Neural crest cell (in vitro differentiated cells): Measurements from ENCODE around the gene POLQ. TPM values are rescaled to one million over a fixed set of nuclear protein-coding genes. Genes with fewer than 3 reads are reported as not detected.

Experiments
- DNase-seq: peaks from one replicate; pipeline ENCODE4 v3.0.0; 2021; ENCODE audit warnings: low read depth, mixed read lengths, low spot score
- H3K27ac Mint-ChIP-seq: one replicate; pipeline ENCODE4 v1.8.0; 2021; ENCODE audit warnings: mild to moderate bottlenecking, mixed read lengths; ENCODE audit not compliant: unreplicated experiment
- H3K27me3 Mint-ChIP-seq: 2 replicates; pipeline ENCODE4 v1.8.0; 2021; ENCODE audit warnings: low read depth, mild to moderate bottlenecking, mixed read lengths
- H3K36me3 Mint-ChIP-seq: 2 replicates; pipeline ENCODE4 v1.8.0; 2021; ENCODE audit warnings: low read depth, mild to moderate bottlenecking, mixed read lengths
- H3K4me1 Mint-ChIP-seq: 2 replicates; pipeline ENCODE4 v1.8.0; 2021; ENCODE audit warnings: mixed read lengths
- H3K4me3 Mint-ChIP-seq: one replicate; pipeline ENCODE4 v1.8.0; 2021; ENCODE audit warnings: mild to moderate bottlenecking, mixed read lengths
- H3K9me3 Mint-ChIP-seq: 2 replicates; pipeline ENCODE4 v1.8.0; 2021; ENCODE audit warnings: mixed read lengths
- CTCF ChIP-seq: fragments of 200-600 bp; sonication (generic); conservative IDR thresholded peaks from 2 replicates; pipeline ENCODE4 v1.5.0; 2021; ENCODE audit warnings: antibody characterized with exemption, mild to moderate bottlenecking
- total RNA-seq: library from RNA; stranded (reverse); gene quantifications from 2 replicates; pipeline ENCODE4 v1.2.1, GENCODE V29; 2021

POLQ gene
- total RNA-seq, 1 donor from 2014 or later, result 17.8 TPM

DNA sequence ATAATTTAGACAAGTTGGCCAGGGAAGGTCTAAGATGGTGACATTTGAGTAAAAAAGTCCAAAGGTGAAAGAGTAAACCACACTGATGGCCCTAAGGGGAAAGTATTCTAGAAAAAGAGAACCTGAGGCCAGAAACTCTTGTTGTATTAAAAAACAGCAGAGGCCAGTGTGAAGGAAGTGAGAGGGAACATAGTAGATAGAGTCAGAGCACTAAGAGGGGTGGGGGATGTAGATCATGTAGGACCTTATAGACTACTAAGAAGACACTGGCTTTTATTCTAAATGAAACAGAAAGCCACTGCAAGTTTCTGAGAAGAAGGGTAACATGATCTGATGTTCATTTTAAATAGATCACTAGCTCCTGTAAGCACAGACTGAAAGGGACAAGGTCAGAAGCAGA, 14.5 kb downstream of the POLQ start:
- Mint-ChIP-seq H3K4me3 (no peak overlapping the region), H3K27ac (no peak overlapping the region), H3K9me3 (no peaks in the 10 kb centered on the region), H3K4me1 (no peaks in the 10 kb centered on the region), H3K27me3 (no peaks in the 10 kb centered on the region), H3K36me3 (peaks cover 5% of the 10 kb centered on the region)
- DNase-seq, result no peak
- TF ChIP-seq CTCF, result no peak

DNA sequence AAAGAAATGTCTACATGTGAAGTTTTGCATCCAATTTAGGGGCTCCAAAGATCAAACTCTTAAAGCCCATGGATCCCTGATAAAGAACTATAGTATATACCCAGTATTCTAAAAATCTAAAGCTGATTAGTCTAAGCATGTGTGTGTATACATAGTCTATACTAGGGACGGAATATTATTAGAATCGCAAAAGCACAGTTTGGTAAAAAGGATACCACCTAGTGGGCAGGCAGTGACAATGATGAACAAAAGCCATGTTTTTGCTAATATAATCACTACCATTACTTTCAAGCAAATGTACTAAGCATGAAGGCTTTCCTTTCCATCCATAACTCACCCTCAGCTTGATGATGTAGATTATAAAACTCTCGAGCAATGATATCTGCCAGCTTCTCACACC, 16.5 kb downstream of the POLQ start:
- DNase-seq, result no peak
- H3K4me1 Mint-ChIP-seq, result no peaks in the 10 kb centered on the region
- H3K9me3 Mint-ChIP-seq, result no peaks in the 10 kb centered on the region
- no peaks in the 10 kb centered on the region for H3K27me3 Mint-ChIP-seq
- H3K27ac Mint-ChIP-seq, result no peak overlapping the region
- peak; percentile 64 for TF ChIP-seq CTCF
- no peak overlapping the region for H3K4me3 Mint-ChIP-seq
- H3K36me3 Mint-ChIP-seq, result peaks cover 12% of the 10 kb centered on the region

- no peaks in the 10 kb centered on the region for H3K4me1 Mint-ChIP-seq
- H3K36me3 Mint-ChIP-seq, result peaks cover 40% of the 10 kb centered on the region
Observed at GRCh38 chr3:121520510-121520909, 25.3 kb downstream of the POLQ start.

GRCh38 chr3:121517953-121518655, 27.7 kb downstream of the POLQ start:
- no peaks in the 10 kb centered on the region for H3K4me1 Mint-ChIP-seq

More at GRCh38 chr3:121520510-121520909, 25.3 kb downstream of the POLQ start:
- TF ChIP-seq CTCF, result no peak
- no peak for DNase-seq
- Mint-ChIP-seq H3K27me3 (no peaks in the 10 kb centered on the region), H3K4me3 (no peak overlapping the region), H3K9me3 (peaks cover 6% of the 10 kb centered on the region), H3K27ac (no peak overlapping the region)

DNA sequence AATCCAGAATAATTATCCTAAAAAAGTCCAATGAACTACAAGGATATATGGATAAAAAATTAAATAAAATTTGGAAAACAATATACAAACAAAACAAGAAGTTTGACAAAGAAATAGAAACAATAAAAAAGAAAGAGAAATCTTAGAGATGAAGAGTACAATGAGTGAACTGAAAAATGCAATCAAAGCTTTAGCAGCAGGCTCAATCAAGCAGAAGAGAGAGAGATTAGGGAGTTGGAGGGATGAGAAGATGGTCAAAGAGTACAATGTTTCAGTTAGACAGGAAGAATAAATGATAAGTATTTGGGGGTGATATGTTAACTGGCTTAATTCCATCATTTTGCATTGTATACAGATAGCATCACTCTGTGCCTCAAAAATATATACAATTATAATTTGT, 29.9 kb downstream of the POLQ start:
- DNase-seq, result no peak
- TF ChIP-seq CTCF, result no peak
- Mint-ChIP-seq H3K27me3 (no peaks in the 10 kb centered on the region), H3K4me3 (no peak overlapping the region), H3K27ac (no peak overlapping the region), H3K9me3 (peaks cover 6% of the 10 kb centered on the region), H3K4me1 (no peaks in the 10 kb centered on the region), H3K36me3 (peaks cover 45% of the 10 kb centered on the region)

More at GRCh38 chr3:121517953-121518655, 27.7 kb downstream of the POLQ start:
- no peak for DNase-seq
- peaks cover 6% of the 10 kb centered on the region for H3K9me3 Mint-ChIP-seq
- H3K27ac Mint-ChIP-seq, result no peak overlapping the region
- no peak overlapping the region for H3K4me3 Mint-ChIP-seq
- no peak for TF ChIP-seq CTCF
- peaks cover 42% of the 10 kb centered on the region for H3K36me3 Mint-ChIP-seq
- H3K27me3 Mint-ChIP-seq, result no peaks in the 10 kb centered on the region
